Bronchial epithelial cell (primary cell): ENCODE data around the gene NPC1L1. TPM values are rescaled to one million over a fixed set of nuclear protein-coding genes. Genes with fewer than 3 reads are reported as not detected.
A peak's percentile ranks its signal among the peaks of the same experiment; 100 is the strongest.

Experiments
- DNase-seq: peaks from one replicate; pipeline ENCODE4 v3.0.0-alpha.2; 2010; ENCODE audit warnings: low read depth
- FAIRE-seq: peaks from 2 replicates; lab custom pipeline; 2011; peaks lifted over from hg19 to GRCh38; lab: Jason Lieb, UNC
- H3K27me3 ChIP-seq: 2 replicates; pipeline ENCODE4 v1.5.1; 2011; ENCODE audit warnings: low read length; ENCODE audit not compliant: control insufficient read depth, insufficient read depth
- H3K36me3 ChIP-seq: 2 replicates; pipeline ENCODE4 v1.5.1; 2011; ENCODE audit warnings: low read length; ENCODE audit not compliant: control insufficient read depth, insufficient read depth
- H3K4me3 ChIP-seq: 2 replicates; pipeline ENCODE4 v1.5.1; 2011; ENCODE audit warnings: mild to moderate bottlenecking, low read depth, low read length, control low read depth
- total RNA-seq: library from RNA; depleted of rRNA; stranded (reverse); fragments of >200 nt; gene quantifications from 2 replicates; pipeline ENCODE4 v1.2.1, GENCODE V29; 2014
- TF ChIP-seq, protein P1 (sequence below): IDR thresholded peaks from 2 replicates; pipeline ENCODE4 v1.5.1; 2011; ENCODE audit warnings: mild to moderate bottlenecking, moderate library complexity, low read length, control low read depth, inconsistent platforms; ENCODE audit not compliant: insufficient read depth, severe bottlenecking

The NPC1L1 gene
- total RNA-seq, 1 donor from 2014 or later = under 0.01 TPM

DNA sequence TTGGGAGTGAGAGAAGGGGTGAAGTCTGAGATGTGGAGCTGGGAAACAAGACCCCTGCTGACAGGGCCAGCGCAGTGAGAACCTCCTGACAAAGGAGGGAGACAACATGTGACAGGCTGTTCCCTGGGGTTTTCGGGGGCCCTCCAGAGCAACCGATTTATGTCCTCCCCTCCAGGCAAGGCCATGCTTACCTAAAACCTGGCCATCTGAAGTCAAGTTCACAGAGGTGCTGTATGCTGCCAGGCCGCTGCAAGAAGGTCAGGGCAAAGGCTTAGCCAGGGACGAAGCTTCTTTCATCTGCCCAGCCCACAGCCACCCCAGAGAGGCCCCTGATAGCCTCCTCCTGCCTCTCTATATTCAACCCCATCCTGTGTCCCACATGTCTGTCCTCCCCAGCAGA, 20.6 kb downstream of the NPC1L1 start:
- FAIRE-seq = no peak
- DNase-seq = no peak
- H3K36me3 ChIP-seq = no peaks in the 10 kb centered on the region
- no peaks in the 10 kb centered on the region for H3K27me3 ChIP-seq
- no peak overlapping the region for H3K4me3 ChIP-seq
- TF ChIP-seq, protein P1, sequence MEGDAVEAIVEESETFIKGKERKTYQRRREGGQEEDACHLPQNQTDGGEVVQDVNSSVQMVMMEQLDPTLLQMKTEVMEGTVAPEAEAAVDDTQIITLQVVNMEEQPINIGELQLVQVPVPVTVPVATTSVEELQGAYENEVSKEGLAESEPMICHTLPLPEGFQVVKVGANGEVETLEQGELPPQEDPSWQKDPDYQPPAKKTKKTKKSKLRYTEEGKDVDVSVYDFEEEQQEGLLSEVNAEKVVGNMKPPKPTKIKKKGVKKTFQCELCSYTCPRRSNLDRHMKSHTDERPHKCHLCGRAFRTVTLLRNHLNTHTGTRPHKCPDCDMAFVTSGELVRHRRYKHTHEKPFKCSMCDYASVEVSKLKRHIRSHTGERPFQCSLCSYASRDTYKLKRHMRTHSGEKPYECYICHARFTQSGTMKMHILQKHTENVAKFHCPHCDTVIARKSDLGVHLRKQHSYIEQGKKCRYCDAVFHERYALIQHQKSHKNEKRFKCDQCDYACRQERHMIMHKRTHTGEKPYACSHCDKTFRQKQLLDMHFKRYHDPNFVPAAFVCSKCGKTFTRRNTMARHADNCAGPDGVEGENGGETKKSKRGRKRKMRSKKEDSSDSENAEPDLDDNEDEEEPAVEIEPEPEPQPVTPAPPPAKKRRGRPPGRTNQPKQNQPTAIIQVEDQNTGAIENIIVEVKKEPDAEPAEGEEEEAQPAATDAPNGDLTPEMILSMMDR = no peak

DNA sequence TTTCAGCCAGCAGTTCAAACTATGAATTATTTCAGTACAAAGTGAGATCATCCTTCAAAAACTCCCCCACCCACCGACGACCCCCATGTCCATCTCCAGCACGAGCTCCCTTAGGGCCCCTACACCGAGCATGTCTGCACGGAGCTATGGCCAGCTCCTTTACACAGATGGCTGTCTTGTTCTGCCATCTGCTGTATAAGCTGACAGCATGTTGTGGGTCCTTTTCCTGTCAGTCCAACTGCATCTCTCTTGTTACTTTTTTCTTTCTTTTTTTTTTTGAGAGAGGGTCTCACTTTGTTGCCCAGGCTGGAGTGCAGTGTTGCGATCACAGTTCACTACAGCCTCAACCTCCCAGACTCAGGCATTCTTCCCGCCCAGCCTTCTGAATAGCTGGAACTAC, 21.6 kb downstream of the NPC1L1 start:
- TF ChIP-seq, protein P1 = no peak
- Histone ChIP-seq H3K36me3 (no peaks in the 10 kb centered on the region), H3K4me3 (no peak overlapping the region), H3K27me3 (no peaks in the 10 kb centered on the region)
- DNase-seq (no peak), FAIRE-seq (no peak)

DNA sequence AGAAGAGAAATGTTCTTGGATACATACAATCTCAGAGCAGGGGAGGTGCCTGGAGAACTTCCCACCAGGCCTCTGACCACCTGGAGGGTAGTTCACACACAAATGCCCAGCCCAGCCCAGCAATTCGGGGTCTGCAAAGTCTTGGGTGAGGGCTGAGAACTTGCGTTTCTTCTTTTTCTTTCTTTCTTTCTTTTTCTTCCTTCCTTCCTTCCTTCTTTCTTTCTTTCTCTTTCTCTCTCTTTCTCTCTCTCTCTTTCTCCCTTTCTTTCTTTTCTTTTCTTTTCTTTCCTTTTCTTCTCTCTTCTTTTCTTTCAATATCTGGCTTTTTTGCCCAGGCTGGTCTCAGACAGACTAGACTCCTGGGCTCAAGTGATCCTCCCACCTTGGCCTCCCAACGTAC, 22.4 kb downstream of the NPC1L1 start:
- Histone ChIP-seq H3K4me3 (no peak overlapping the region), H3K27me3 (no peaks in the 10 kb centered on the region), H3K36me3 (no peaks in the 10 kb centered on the region)
- no peak for DNase-seq
- FAIRE-seq = no peak
- TF ChIP-seq, protein P1 = no peak

DNA sequence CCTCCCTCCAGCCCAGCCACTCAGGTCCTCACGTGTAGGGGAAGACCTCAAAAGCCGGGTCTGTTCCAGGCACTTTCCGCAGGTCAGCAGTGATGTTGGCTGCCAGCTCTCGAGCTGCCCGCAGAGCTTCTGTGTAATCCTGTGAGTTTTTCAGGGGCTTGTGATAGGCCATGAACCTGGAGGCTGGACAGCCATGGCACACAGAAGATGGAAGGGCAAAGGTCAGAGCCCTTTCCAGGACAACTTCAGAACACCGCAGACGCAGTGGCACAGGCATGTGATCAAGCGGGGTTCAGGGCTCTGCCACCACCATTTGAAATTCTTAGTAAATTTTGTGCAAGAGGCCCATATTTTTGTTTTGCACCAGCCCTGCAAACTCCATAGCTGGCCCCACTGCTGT, 24.0 kb downstream of the NPC1L1 start:
- no peaks in the 10 kb centered on the region for H3K27me3 ChIP-seq
- TF ChIP-seq, protein P1 = no peak
- FAIRE-seq (no peak), DNase-seq (no peak)
- no peak overlapping the region for H3K4me3 ChIP-seq
- H3K36me3 ChIP-seq = no peaks in the 10 kb centered on the region

DNA sequence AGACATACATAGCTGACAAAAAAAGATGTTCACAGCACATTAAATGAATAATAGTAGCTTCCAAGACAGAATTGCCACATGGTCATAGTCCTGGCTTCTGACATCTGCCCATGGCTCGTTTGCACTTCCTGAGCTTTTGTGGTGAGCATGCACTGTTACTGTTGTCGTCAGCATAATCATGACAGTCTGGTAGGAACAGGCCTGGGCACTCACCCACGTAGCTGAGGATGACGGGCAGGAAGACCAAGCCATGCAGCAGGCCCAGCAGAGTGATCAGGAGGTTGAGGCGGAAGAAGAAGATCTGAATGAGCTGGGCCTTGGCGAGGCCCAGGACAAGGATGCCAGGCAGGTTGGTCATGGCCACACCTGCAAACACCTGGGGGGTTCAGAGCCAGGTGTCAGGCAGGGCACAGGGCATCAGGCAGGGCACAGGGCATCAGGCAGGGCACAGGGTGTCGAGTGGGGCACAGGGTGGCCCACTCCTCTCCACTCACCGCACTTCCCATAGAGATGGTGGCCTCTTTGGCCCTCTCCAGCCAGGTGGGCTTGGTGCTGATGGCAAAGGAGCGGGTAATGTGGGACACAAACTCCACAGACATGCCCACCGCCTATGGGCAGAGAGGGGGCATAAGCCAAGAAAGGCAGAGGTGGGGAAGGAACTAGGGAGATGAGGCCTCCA, 25.4 kb downstream of the NPC1L1 start:
- TF ChIP-seq, protein P1 = no peak
- DNase-seq = peak; percentile 58

DNA sequence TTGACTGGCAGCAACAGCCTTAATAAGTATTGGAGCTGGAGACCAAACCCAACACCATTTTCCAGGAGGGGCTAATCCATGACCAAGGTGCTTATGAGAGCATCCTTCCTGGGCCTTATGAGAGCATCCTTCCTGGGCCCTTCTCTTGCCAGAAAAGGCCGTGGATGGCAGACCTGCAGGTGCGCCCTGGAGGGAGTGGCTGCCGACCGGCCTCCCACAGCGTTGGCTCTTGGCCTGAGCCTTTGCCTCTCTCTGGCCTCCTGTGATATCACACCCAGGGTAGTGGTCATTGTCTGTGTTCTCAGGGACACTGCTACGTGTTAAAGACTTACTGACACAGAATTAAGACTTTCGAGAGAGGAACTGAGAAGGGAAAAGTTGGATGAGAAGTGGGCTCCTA, 28.4 kb downstream of the NPC1L1 start:
- H3K4me3 ChIP-seq = no peak overlapping the region
- no peaks in the 10 kb centered on the region for H3K36me3 ChIP-seq
- FAIRE-seq = no peak
- no peak for DNase-seq
- H3K27me3 ChIP-seq = no peaks in the 10 kb centered on the region
- TF ChIP-seq, protein P1 = no peak

More for the DNA sequence above, 25.4 kb downstream of the NPC1L1 start:
- H3K4me3 ChIP-seq = no peak overlapping the region
- no peaks in the 10 kb centered on the region for H3K36me3 ChIP-seq
- H3K27me3 ChIP-seq = no peaks in the 10 kb centered on the region
- peak; percentile 94 for FAIRE-seq
